Liver (tissue), 9 donors: Measurements from ENCODE around the gene NBAS. TPM values are rescaled to one million over a fixed set of nuclear protein-coding genes. Genes with fewer than 3 reads are reported as not detected.

Experiments
- DNase-seq: peaks from one replicate; pipeline ENCODE4 v3.0.0-alpha.2; 2017; ENCODE audit warnings: low spot score
- H3K27ac ChIP-seq, 2 donors: one replicate each; pipeline ENCODE4 v1.7.0; 2013; ENCODE audit warnings: inconsistent platforms in 2 of 2, low read length in 2 of 2, control low read depth in 1 of 2, low read depth in 1 of 2, mild to moderate bottlenecking in 1 of 2
- H3K27me3 ChIP-seq, 4 donors: one replicate each; pipeline versions ENCODE4 v1.6.1 to v1.7.0; 2013; ENCODE audit warnings: low read length in 3 of 4, inconsistent platforms in 1 of 4, mild to moderate bottlenecking in 1 of 4, moderate library complexity in 1 of 4; ENCODE audit not compliant: control insufficient read depth in 4 of 4, insufficient read depth in 4 of 4
- H3K36me3 ChIP-seq, 4 donors: one replicate each; pipeline versions ENCODE4 v1.6.1 to v1.7.0; 2013; ENCODE audit warnings: low read length in 3 of 4, mild to moderate bottlenecking in 3 of 4, low read depth in 1 of 4, moderate library complexity in 1 of 4; ENCODE audit not compliant: control insufficient read depth in 4 of 4, insufficient read depth in 3 of 4
- H3K4me1 ChIP-seq, 4 donors: one replicate each; pipeline versions ENCODE4 v1.6.1 to v1.7.0; 2013; ENCODE audit warnings: low read length in 3 of 4, mild to moderate bottlenecking in 3 of 4, moderate library complexity in 1 of 4; ENCODE audit not compliant: control insufficient read depth in 4 of 4, insufficient read depth in 4 of 4
- H3K4me3 ChIP-seq, 3 donors: one replicate each; pipeline versions ENCODE4 v1.6.1 to v1.7.0; 2013; ENCODE audit warnings: low read length in 3 of 3, control low read depth in 1 of 3, low read depth in 1 of 3, mild to moderate bottlenecking in 1 of 3
- H3K9ac ChIP-seq, 2 donors: one replicate each; pipeline ENCODE4 v1.7.0; 2013; ENCODE audit warnings: low read length in 2 of 2, mild to moderate bottlenecking in 2 of 2, moderate library complexity in 2 of 2, control low read depth in 1 of 2, low read depth in 1 of 2
- H3K9me3 ChIP-seq, 4 donors: one replicate each; pipeline versions ENCODE4 v1.6.1 to v1.7.0; 2013; ENCODE audit warnings: low read length in 3 of 4; ENCODE audit not compliant: control insufficient read depth in 4 of 4
- EGR1 ChIP-seq, 2 donors: IDR thresholded peaks; 2 replicates each; pipeline ENCODE4 v1.6.1; 2016 to 2018; ENCODE audit warnings: antibody characterized with exemption in 2 of 2, low read depth in 2 of 2
- FOXA1 ChIP-seq: IDR thresholded peaks from 2 replicates; pipeline ENCODE4 v1.6.1; 2016; ENCODE audit warnings: antibody characterized with exemption
- FOXA2 ChIP-seq: IDR thresholded peaks from 2 replicates; pipeline ENCODE4 v1.6.1; 2016; ENCODE audit warnings: antibody characterized with exemption
- GABPA ChIP-seq, 2 donors: IDR thresholded peaks in 1 of 2; conservative IDR thresholded peaks in 1 of 2; 2 replicates each; pipeline ENCODE4 v1.6.1; 2016; ENCODE audit warnings: antibody characterized with exemption in 2 of 2, mild to moderate bottlenecking in 1 of 2, moderate library complexity in 1 of 2
- HNF4A ChIP-seq, 2 donors: conservative IDR thresholded peaks; 2 replicates each; pipeline ENCODE4 v1.6.1; 2016; ENCODE audit warnings: antibody characterized with exemption in 2 of 2, mild to moderate bottlenecking in 2 of 2
- JUND ChIP-seq, 2 donors: IDR thresholded peaks; 2 replicates each; pipeline ENCODE4 v1.6.1; 2016; ENCODE audit warnings: antibody characterized with exemption in 2 of 2
- NR2F2 ChIP-seq: IDR thresholded peaks from 2 replicates; pipeline ENCODE4 v1.6.1; 2016; ENCODE audit warnings: antibody characterized with exemption
- RAD21 ChIP-seq, 2 donors: IDR thresholded peaks; 2 replicates each; pipeline ENCODE4 v1.6.1; 2016; ENCODE audit warnings: antibody characterized with exemption in 2 of 2, mild to moderate bottlenecking in 2 of 2
- RXRA ChIP-seq, 2 donors: IDR thresholded peaks; 2 replicates each; pipeline ENCODE4 v1.6.1; 2017 to 2018; ENCODE audit warnings: antibody characterized with exemption in 2 of 2, mild to moderate bottlenecking in 1 of 2
- SP1 ChIP-seq: IDR thresholded peaks from 2 replicates; pipeline ENCODE4 v1.6.1; 2018; ENCODE audit warnings: antibody characterized with exemption, mild to moderate bottlenecking
- TAF1 ChIP-seq: conservative IDR thresholded peaks from 2 replicates; pipeline ENCODE4 v1.6.1; 2016; ENCODE audit warnings: antibody characterized with exemption, mild to moderate bottlenecking
- YY1 ChIP-seq: IDR thresholded peaks from 2 replicates; pipeline ENCODE4 v1.6.1; 2016; ENCODE audit warnings: antibody characterized with exemption, mild to moderate bottlenecking
- WGBS: extraction: QIAGEN DNeasy Blood & Tissue Kit; methylation state at CpG from one replicate; pipeline ENCODE4 v1.1.7; 2013; 5-methylcytosine and 5-hydroxymethylcytosine counted together
- polyA plus RNA-seq, 2 donors: library from polyadenylated mRNA; stranded (reverse) in 1 of 2; unstranded in 1 of 2; fragments of 200-250 nt in 1 of 2; fragments of >200 nt in 1 of 2; fragmentation: Nextera tagmentation in 1 of 2; extraction: Ambion mirVana in 1 of 2; gene quantifications; one replicate each; pipeline versions ENCODE4 v1.2.1 to v1.2.3, GENCODE V29; 2013 to 2015
- total RNA-seq, 2 donors: library from RNA; depleted of rRNA; stranded (reverse); fragments of >200 nt; gene quantifications; one replicate each; pipeline ENCODE4 v1.2.3, GENCODE V29; 2014
- TF ChIP-seq, protein P1 (sequence below): IDR thresholded peaks from 2 replicates; pipeline ENCODE4 v1.6.1; 2016; ENCODE audit warnings: antibody characterized with exemption
- TF ChIP-seq, protein P2 (sequence below): IDR thresholded peaks from 2 replicates; pipeline ENCODE4 v1.6.1; 2016; ENCODE audit warnings: antibody characterized with exemption
- TF ChIP-seq, protein P3 (sequence below): IDR thresholded peaks from 2 replicates; pipeline ENCODE4 v1.6.1; 2016; ENCODE audit warnings: antibody characterized with exemption, mild to moderate bottlenecking
- TF ChIP-seq, protein P4 (sequence below): fragments of 150-350 bp; IDR thresholded peaks from 2 replicates; pipeline ENCODE4 v1.5.1; 2017; ENCODE audit warnings: improper control_type of control experiment, low read depth, low read length; ENCODE audit not compliant: missing input control
- donor health status: healthy.
- donor health status: healthy.
- donor health status: healthy.
- donor health status: healthy.
- donor health status: healthy.

Gene NBAS
- total and polyA plus RNA-seq, 4 donors: 10.5 to 40.0 (median 18.9) TPM

DNA sequence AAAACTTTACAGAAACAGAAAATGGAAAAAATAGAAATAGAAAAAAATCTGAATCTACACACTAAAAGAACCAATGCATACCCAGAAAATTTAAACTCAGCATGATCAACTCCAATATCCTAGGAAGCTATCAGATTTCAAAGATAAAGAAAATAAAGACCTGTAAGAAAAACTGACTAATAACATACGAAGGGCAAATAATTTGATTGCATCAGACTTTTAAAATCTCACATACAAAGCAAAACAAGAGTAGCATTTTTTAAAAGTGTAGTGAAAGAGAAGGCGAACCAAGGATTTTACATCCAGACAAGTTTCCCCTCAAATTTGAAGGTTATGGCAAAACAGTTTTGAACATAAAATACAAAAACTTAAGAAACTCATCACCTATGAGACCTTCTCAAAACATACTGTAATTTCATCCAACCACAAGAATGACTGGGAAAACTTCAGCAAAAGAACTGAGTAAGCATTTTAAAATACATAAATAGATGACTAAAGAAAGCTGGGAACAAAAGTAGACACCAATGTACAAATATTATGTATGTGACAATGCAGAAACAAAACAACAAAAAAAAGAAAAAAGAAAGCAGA lies 54.8 kb downstream of the NBAS start:
- no peak overlapping the region for H3K27ac ChIP-seq
- no peak overlapping the region for H3K9ac ChIP-seq
- WGBS: 94% methylated on average over 2 of the region's 2 CpGs
- no peaks in the 10 kb centered on the region for H3K9me3 ChIP-seq
- H3K36me3 ChIP-seq: peaks cover 0 to 18% (median 12%) of the 10 kb centered on the region in 4 donors
- H3K27me3 ChIP-seq: no peaks in the 10 kb centered on the region
- no peak overlapping the region for H3K4me3 ChIP-seq
- TF ChIP-seq, protein P1, sequence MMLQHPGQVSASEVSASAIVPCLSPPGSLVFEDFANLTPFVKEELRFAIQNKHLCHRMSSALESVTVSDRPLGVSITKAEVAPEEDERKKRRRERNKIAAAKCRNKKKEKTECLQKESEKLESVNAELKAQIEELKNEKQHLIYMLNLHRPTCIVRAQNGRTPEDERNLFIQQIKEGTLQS: no peak
- no peak for TF ChIP-seq YY1
- TF ChIP-seq, protein P2, sequence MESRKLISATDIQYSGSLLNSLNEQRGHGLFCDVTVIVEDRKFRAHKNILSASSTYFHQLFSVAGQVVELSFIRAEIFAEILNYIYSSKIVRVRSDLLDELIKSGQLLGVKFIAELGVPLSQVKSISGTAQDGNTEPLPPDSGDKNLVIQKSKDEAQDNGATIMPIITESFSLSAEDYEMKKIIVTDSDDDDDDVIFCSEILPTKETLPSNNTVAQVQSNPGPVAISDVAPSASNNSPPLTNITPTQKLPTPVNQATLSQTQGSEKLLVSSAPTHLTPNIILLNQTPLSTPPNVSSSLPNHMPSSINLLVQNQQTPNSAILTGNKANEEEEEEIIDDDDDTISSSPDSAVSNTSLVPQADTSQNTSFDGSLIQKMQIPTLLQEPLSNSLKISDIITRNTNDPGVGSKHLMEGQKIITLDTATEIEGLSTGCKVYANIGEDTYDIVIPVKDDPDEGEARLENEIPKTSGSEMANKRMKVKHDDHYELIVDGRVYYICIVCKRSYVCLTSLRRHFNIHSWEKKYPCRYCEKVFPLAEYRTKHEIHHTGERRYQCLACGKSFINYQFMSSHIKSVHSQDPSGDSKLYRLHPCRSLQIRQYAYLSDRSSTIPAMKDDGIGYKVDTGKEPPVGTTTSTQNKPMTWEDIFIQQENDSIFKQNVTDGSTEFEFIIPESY: no peak
- TF ChIP-seq, protein P3, sequence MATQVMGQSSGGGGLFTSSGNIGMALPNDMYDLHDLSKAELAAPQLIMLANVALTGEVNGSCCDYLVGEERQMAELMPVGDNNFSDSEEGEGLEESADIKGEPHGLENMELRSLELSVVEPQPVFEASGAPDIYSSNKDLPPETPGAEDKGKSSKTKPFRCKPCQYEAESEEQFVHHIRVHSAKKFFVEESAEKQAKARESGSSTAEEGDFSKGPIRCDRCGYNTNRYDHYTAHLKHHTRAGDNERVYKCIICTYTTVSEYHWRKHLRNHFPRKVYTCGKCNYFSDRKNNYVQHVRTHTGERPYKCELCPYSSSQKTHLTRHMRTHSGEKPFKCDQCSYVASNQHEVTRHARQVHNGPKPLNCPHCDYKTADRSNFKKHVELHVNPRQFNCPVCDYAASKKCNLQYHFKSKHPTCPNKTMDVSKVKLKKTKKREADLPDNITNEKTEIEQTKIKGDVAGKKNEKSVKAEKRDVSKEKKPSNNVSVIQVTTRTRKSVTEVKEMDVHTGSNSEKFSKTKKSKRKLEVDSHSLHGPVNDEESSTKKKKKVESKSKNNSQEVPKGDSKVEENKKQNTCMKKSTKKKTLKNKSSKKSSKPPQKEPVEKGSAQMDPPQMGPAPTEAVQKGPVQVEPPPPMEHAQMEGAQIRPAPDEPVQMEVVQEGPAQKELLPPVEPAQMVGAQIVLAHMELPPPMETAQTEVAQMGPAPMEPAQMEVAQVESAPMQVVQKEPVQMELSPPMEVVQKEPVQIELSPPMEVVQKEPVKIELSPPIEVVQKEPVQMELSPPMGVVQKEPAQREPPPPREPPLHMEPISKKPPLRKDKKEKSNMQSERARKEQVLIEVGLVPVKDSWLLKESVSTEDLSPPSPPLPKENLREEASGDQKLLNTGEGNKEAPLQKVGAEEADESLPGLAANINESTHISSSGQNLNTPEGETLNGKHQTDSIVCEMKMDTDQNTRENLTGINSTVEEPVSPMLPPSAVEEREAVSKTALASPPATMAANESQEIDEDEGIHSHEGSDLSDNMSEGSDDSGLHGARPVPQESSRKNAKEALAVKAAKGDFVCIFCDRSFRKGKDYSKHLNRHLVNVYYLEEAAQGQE: no peak
- TF ChIP-seq RXRA (IDR thresholded peaks at IDR 0.05): no peak
- TF ChIP-seq, protein P4, sequence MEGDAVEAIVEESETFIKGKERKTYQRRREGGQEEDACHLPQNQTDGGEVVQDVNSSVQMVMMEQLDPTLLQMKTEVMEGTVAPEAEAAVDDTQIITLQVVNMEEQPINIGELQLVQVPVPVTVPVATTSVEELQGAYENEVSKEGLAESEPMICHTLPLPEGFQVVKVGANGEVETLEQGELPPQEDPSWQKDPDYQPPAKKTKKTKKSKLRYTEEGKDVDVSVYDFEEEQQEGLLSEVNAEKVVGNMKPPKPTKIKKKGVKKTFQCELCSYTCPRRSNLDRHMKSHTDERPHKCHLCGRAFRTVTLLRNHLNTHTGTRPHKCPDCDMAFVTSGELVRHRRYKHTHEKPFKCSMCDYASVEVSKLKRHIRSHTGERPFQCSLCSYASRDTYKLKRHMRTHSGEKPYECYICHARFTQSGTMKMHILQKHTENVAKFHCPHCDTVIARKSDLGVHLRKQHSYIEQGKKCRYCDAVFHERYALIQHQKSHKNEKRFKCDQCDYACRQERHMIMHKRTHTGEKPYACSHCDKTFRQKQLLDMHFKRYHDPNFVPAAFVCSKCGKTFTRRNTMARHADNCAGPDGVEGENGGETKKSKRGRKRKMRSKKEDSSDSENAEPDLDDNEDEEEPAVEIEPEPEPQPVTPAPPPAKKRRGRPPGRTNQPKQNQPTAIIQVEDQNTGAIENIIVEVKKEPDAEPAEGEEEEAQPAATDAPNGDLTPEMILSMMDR: no peak
- TF ChIP-seq EGR1 (IDR thresholded peaks at IDR 0.05; ENCODE audit: low read depth in 2 of 2): no peak
- TF ChIP-seq TAF1: no peak
- no peak for TF ChIP-seq GABPA (IDR thresholded peaks at IDR 0.05 in 1 of 2, conservative IDR thresholded peaks at IDR 0.05 in 1 of 2)
- TF ChIP-seq NR2F2: no peak
- no peak for TF ChIP-seq JUND (IDR thresholded peaks at IDR 0.05)
- no peak for TF ChIP-seq FOXA1
- DNase-seq: no peak
- H3K4me1 ChIP-seq: no peaks in the 10 kb centered on the region

DNA sequence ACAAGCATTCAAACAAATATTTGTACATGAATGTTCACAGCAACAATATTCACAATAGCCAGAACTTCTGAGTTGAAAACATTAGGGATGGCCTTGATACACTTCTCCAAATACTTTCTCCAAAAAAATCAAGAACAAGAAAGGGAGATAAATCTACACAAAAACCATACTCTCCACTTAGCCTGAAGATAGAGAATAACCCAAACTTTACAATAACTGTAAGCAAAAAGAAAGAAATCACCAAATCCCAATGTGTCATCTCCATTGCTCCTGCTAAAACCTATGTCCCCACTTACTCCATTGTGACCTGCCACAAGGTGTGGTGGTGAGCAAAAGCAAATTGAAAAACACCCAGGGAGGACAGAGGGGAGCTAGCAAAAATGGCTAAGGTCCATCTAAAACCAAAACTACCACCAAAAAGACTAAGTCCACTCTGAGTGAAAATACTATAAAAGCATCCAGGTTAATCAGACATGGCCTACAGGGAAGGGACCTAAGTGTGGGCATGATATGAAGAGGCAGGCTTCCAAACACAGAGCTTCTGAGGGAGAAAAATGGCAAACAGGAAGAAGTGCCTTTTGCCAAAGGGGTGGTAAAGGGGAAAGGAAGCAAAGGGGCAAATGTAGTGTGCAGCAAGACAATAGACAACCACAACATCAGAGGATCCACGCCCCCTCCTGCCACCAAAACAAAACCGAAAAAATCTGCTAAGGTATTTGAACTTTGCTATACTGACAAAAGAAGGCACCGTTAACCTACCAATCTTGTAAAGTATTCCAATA lies 56.1 kb downstream of the NBAS start:
- no peaks in the 10 kb centered on the region for H3K4me1 ChIP-seq
- H3K27me3 ChIP-seq: no peaks in the 10 kb centered on the region
- H3K9me3 ChIP-seq: no peaks in the 10 kb centered on the region
- DNase-seq: no peak
- H3K36me3 ChIP-seq: peaks cover 0 to 11% (median 10%) of the 10 kb centered on the region in 4 donors
- H3K4me3 ChIP-seq: no peak overlapping the region
- H3K27ac ChIP-seq: no peak overlapping the region
- H3K9ac ChIP-seq: no peak overlapping the region
- 93% methylated on average over 3 of the region's 3 CpGs for WGBS
- no peak for TF ChIP-seq FOXA1
- no peak for TF ChIP-seq EGR1 (IDR thresholded peaks at IDR 0.05; ENCODE audit: low read depth in 2 of 2)
- TF ChIP-seq NR2F2: no peak
- no peak for TF ChIP-seq YY1
- TF ChIP-seq, protein P4: no peak
- TF ChIP-seq FOXA2: no peak
- no peak for TF ChIP-seq RAD21 (IDR thresholded peaks at IDR 0.05)
- TF ChIP-seq, protein P2: no peak
- TF ChIP-seq TAF1: no peak
- TF ChIP-seq GABPA (IDR thresholded peaks at IDR 0.05 in 1 of 2, conservative IDR thresholded peaks at IDR 0.05 in 1 of 2): no peak
- no peak for TF ChIP-seq SP1
- TF ChIP-seq RXRA (IDR thresholded peaks at IDR 0.05): no peak
- TF ChIP-seq, protein P1: no peak
- TF ChIP-seq HNF4A (conservative IDR thresholded peaks at IDR 0.05): no peak
